Lower lobe of right lung (tissue), 2 donors: ENCODE data around the gene MXD3. TPM values are rescaled to one million over a fixed set of nuclear protein-coding genes. Genes with fewer than 3 reads are reported as not detected.

Source experiments
- ATAC-seq, 2 donors: fragments of 200-7000 bp; cut with Tn5 transposase; one replicate each; pipeline ENCODE4 v1.9.1; 2020 to 2022; ENCODE audit warnings: mild to moderate bottlenecking in 2 of 2, moderate library complexity in 2 of 2
- DNase-seq: peaks from one replicate; pipeline ENCODE4 v3.0.0-alpha.2; 2020
- H3K27ac ChIP-seq: fragments of 200-600 bp; one replicate; pipeline ENCODE4 v1.8.0; 2022
- H3K27me3 ChIP-seq: fragments of 200-600 bp; one replicate; pipeline ENCODE4 v1.8.0; 2022; ENCODE audit warnings: low read depth
- H3K36me3 ChIP-seq: fragments of 200-600 bp; one replicate; pipeline ENCODE4 v1.8.0; 2022; ENCODE audit warnings: mild to moderate bottlenecking
- H3K4me1 ChIP-seq: fragments of 200-600 bp; one replicate; pipeline ENCODE4 v1.8.0; 2022
- H3K4me3 ChIP-seq: fragments of 200-600 bp; one replicate; pipeline ENCODE4 v1.8.0; 2022; ENCODE audit warnings: mild to moderate bottlenecking
- H3K9me3 ChIP-seq: fragments of 200-600 bp; one replicate; pipeline ENCODE4 v1.8.0; 2022
- intact Hi-C: fragments of 100-400 bp; cut with DNase I; formaldehyde crosslinking; loops from one replicate; pipeline ENCODE4 v1.11.0; 2022
- total RNA-seq: library from RNA; stranded (reverse); fragmentation: NEBNext Ultra II Directional; extraction: Animal tissue kit (Norgen Biotek cat#: 25700); gene quantifications from one replicate; pipeline ENCODE4 v1.2.1, GENCODE V29; 2021
- TF ChIP-seq, protein P1 (sequence below): fragments of 200-600 bp; IDR thresholded peaks from one replicate; pipeline ENCODE4 v1.8.0; 2022; ENCODE audit warnings: antibody characterized with exemption, mild to moderate bottlenecking
- donor health status: DM: no; HTN: yes; CAD: no; lungs with severe emphysema.

The MXD3 gene
- total RNA-seq, 1 donor from 2014 or later = 10.8 TPM

- H3K27me3 ChIP-seq = no peaks in the 10 kb centered on the region
- ATAC-seq (no peak), DNase-seq (no peak)
- peaks cover 5% of the 10 kb centered on the region for H3K4me1 ChIP-seq
- H3K36me3 ChIP-seq = peaks cover 99% of the 10 kb centered on the region
- no peak overlapping the region for H3K4me3 ChIP-seq
- TF ChIP-seq, protein P1, sequence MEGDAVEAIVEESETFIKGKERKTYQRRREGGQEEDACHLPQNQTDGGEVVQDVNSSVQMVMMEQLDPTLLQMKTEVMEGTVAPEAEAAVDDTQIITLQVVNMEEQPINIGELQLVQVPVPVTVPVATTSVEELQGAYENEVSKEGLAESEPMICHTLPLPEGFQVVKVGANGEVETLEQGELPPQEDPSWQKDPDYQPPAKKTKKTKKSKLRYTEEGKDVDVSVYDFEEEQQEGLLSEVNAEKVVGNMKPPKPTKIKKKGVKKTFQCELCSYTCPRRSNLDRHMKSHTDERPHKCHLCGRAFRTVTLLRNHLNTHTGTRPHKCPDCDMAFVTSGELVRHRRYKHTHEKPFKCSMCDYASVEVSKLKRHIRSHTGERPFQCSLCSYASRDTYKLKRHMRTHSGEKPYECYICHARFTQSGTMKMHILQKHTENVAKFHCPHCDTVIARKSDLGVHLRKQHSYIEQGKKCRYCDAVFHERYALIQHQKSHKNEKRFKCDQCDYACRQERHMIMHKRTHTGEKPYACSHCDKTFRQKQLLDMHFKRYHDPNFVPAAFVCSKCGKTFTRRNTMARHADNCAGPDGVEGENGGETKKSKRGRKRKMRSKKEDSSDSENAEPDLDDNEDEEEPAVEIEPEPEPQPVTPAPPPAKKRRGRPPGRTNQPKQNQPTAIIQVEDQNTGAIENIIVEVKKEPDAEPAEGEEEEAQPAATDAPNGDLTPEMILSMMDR = no peak
- no peak overlapping the region for H3K27ac ChIP-seq
- no peaks in the 10 kb centered on the region for H3K9me3 ChIP-seq
- intact Hi-C loops = no loop called here
These were observed 20.7 kb downstream of the MXD3 start for GRCh38 chr5:177290816-177291596.

DNA sequence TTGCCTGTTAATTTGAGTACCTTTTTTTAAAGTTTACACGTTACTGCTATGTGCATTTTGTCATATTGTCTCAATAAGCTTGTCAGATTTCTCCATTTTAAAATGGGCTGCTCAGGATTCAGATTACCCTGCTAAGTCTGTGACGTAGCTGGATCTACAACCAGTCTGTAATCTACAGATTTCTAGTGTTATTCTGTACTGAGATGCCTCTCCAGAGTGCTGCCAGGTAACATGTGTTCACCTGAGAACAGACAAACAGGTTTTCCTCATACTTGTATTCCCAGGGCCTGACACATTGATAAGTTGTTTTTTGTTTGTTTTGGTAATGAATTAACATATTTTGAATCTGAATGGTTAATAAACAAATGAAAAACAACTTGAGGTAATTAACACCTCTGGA is 23.5 kb downstream of the MXD3 start:
- no peak overlapping the region for H3K4me3 ChIP-seq
- H3K27me3 ChIP-seq = no peaks in the 10 kb centered on the region
- DNase-seq (no peak), ATAC-seq (no peak)
- peaks cover 100% of the 10 kb centered on the region for H3K36me3 ChIP-seq
- H3K9me3 ChIP-seq = no peaks in the 10 kb centered on the region
- H3K27ac ChIP-seq = no peak overlapping the region
- H3K4me1 ChIP-seq = no peaks in the 10 kb centered on the region
- TF ChIP-seq, protein P1 = no peak
- intact Hi-C loops = no loop called here

GRCh38 chr5:177276886-177277285 is 34.8 kb downstream of the MXD3 start:
- H3K36me3 ChIP-seq = peaks cover 92% of the 10 kb centered on the region
- DNase-seq = no peak
- no peak overlapping the region for H3K27ac ChIP-seq
- TF ChIP-seq, protein P1 = no peak
- H3K9me3 ChIP-seq = no peaks in the 10 kb centered on the region
- H3K4me1 ChIP-seq = no peaks in the 10 kb centered on the region
- intact Hi-C loops = no loop called here
- H3K27me3 ChIP-seq = no peaks in the 10 kb centered on the region
- H3K4me3 ChIP-seq = no peak overlapping the region
- no peak for ATAC-seq

DNA sequence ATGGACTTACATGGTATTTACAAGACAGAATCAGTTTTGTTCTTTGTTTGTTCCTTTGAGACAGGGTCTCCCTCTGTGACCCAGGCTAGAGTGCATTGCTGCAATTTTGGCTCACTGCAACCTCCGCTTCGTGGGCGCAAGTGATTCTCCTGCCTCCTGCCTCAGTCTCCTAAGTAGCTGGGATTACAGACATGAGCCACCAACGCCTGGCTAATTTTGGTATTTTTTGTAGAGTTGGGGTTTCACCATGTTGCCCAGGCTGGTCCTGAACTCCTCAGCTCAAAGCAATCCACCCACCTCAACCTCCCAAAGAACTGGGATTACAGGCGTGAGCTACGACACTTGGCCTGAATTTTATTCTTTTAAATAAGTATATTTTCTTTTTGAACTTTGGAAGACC is 35.8 kb downstream of the MXD3 start:
- no peak overlapping the region for H3K4me3 ChIP-seq
- intact Hi-C loops = no loop called here
- H3K4me1 ChIP-seq = no peaks in the 10 kb centered on the region
- ATAC-seq (no peak), DNase-seq (no peak)
- H3K36me3 ChIP-seq = peaks cover 92% of the 10 kb centered on the region
- TF ChIP-seq, protein P1 = no peak
- H3K9me3 ChIP-seq = no peaks in the 10 kb centered on the region
- H3K27ac ChIP-seq = no peak overlapping the region
- H3K27me3 ChIP-seq = no peaks in the 10 kb centered on the region

- TF ChIP-seq, protein P1 = no peak
- peaks cover 96% of the 10 kb centered on the region for H3K36me3 ChIP-seq
These were observed 40.6 kb downstream of the MXD3 start for GRCh38 chr5:177271113-177271512.

More at GRCh38 chr5:177271113-177271512, 40.6 kb downstream of the MXD3 start:
- Histone ChIP-seq H3K4me3 (no peak overlapping the region), H3K9me3 (no peaks in the 10 kb centered on the region), H3K4me1 (no peaks in the 10 kb centered on the region), H3K27ac (no peak overlapping the region), H3K27me3 (no peaks in the 10 kb centered on the region)
- DNase-seq (no peak), ATAC-seq (no peak)
- intact Hi-C loops = no loop called here
